A673 (cell line): Measurements from ENCODE around the gene WNT2B.

ENCODE experiments used
- CTCF ChIP-seq: fragments of 300-800, 200-600 bp; sonication (generic); conservative IDR thresholded peaks from 2 replicates; pipeline ENCODE4 v1.5.1; 2017; ENCODE audit warnings: low read depth, mild to moderate bottlenecking, antibody characterized with exemption, low read length, moderate library complexity, mixed read lengths
- EZH2 ChIP-seq: fragments of 200-600 bp; sonication (generic); IDR thresholded peaks from 2 replicates; pipeline ENCODE4 v1.6.1; 2017; ENCODE audit warnings: borderline replicate concordance, low read depth, mild to moderate bottlenecking, mixed read lengths, antibody characterized with exemption, low read length; ENCODE audit not compliant: poor library complexity, severe bottlenecking

GRCh38 chr1:112472142-112472541, 36.6 kb upstream of the WNT2B start:
- no peak for TF ChIP-seq CTCF
- TF ChIP-seq EZH2 = no peak
